NK-92 treated with Interleukin-12 subunit alpha and Interleukin-12 subunit beta, amount 100 ng/mL, for 24 hours (cell line): ENCODE data around the gene PDK3.

Experiments
- DNase-seq: peaks from one replicate; lab custom pipeline; 2025; lab: John Stamatoyannopoulos, UW

PDK3 gene

GRCh38 chrX:24482823-24483415 lies 17.8 kb downstream of the PDK3 start:
- no peak for DNase-seq

GRCh38 chrX:24483596-24483995 lies 18.5 kb downstream of the PDK3 start:
- no peak for DNase-seq

GRCh38 chrX:24485323-24485722 lies 20.2 kb downstream of the PDK3 start:
- no peak for DNase-seq

- no peak for DNase-seq
Observed at GRCh38 chrX:24485976-24486680, 21.0 kb downstream of the PDK3 start.

DNA sequence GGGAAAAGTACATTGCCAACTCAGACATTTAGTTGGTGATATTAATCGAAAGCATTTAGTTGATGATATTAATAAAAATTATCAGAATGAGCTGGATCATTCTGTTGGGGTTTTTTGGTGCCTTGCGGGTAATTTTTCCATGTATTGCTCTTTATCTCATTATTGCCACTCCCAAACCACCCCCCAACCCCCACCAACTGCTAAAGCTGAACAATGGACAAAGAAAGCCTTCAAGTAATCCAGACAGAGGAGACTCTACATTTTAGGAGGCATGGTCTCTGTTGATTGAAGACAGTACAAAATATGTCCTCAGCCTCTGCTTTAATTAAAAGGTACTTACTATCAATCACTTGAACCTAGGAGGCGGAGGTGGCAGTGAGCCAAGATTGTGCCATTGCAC lies 22.5 kb downstream of the PDK3 start:
- no peak for DNase-seq

DNA sequence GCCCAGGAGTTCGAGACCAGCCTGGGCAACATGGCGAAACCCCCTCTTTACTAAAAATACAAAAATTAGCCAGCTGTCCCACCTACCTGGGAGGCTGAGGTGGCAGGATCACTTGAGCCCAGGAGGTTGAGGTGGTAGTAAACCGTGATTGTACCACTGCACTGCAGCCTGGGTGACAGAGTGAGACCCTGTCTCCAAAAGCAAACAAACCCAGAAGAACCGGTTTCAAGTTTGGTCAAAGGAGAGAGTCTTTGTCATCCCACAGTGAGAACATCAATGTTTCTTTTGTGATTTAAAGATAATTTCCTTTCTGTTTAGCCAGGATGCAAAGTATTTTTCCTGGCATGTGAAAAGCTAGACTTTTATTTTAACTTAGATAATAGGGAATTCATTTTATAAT lies 26.7 kb downstream of the PDK3 start:
- DNase-seq = no peak

DNA sequence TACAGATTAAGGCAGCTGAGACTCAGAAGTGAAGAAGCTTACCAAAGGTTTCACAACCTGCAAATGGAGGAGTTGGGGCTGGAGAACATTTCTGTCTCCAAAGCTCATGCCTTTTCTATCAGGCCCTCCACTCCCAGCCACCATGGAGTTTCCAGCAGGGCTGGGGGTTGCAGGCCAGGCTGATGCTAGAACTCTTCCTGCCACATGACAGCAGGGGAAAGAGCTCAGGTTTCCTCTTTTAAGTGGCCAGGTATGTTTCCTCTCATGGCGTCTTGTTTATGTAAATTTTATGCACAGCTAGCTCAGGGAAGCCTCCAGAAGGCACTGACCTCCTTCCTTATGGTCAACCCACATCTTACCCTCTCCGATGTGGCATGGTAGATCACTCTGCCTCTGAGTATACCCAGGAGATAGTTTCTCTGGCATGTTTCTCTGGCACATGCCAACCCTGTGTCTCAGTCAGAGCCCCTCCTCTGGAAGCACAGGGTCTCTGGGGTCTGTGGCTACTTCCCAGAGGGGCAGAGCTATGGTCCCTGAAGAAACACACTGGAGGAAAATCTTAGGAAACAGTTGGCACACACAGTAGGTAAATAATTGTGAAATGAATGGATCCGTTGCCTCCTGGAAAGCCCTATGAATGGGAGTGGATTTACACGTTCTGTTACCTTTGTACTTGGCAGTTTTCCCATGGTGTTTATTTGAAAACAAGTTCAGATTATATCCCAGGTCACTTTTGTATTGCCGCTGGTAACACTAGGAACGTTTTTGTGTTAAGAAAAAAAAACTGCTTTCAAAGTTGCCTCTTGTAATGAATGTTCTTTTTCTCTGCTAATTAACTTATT lies 28.9 kb downstream of the PDK3 start:
- DNase-seq = no peak

DNA sequence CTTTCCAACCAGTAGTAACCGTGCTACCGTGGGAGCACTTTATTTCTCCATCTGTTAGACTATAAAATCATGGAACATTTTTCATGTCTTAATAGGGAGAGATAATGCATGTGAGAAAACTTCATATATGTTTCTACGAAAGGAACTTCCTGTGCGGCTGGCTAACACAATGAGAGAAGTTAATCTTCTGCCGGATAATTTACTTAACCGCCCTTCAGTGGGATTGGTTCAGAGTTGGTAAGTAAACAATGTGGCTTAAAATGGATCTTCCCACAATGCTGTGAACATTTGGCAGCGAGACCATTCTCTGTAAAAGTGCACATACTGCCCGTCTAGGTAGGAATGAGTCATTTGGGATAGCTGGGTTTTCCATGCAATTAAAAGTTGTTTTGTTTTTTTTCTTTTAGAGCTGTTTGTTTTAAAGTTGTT lies 29.6 kb downstream of the PDK3 start:
- no peak for DNase-seq

DNA sequence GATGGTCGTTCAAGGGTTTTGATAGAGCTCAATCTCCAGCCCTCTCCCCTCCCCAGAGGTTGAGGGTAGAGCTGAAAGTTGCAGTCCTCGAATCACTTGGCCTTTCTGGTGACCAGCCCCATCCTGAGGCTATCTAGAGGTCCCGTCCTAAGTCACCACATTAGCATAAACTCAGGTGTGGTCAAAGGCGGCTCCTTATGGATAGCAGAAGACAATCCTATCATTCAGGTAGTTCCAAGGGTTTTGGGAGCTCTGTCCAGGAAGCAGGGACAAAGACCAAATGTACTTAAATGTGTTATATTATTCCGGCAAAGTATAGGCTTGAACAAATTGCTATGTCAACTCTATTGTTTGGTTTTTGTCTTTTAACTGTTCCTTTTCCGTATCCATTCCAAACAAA lies 30.6 kb downstream of the PDK3 start:
- no peak for DNase-seq

- DNase-seq = no peak
Observed at GRCh38 chrX:24498181-24498580, 33.1 kb downstream of the PDK3 start.

GRCh38 chrX:24498975-24499374 lies 33.9 kb downstream of the PDK3 start:
- DNase-seq = no peak

GRCh38 chrX:24506082-24506481 lies 41.0 kb downstream of the PDK3 start:
- no peak for DNase-seq

- DNase-seq = no peak
Observed at GRCh38 chrX:24508375-24508774, 43.3 kb downstream of the PDK3 start.

- DNase-seq = no peak
Observed at GRCh38 chrX:24513416-24513815, 48.3 kb downstream of the PDK3 start.

DNA sequence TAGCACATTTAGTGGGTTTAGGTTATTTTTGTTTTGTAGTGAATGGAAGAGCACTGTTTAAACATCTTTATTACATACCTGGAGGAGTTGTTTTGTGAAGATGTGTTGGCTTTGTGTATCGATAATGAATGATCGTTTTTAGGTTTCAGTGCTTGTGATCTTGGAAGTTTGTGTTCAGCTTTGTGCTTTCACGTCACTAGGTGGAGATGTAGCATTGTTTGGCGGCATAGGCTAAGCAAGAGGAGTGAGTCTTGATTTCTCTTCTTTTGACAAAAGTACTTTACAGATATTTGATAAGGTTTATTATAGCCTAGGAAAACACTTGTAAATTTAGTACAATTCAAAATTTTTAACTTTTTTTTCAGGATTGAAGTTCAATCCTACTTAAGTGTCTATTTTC lies 50.4 kb downstream of the PDK3 start:
- no peak for DNase-seq

GRCh38 chrX:24520472-24520871 lies 55.4 kb downstream of the PDK3 start:
- DNase-seq = no peak

- DNase-seq = no peak
Observed at GRCh38 chrX:24525455-24525854, 60.4 kb downstream of the PDK3 start.

DNA sequence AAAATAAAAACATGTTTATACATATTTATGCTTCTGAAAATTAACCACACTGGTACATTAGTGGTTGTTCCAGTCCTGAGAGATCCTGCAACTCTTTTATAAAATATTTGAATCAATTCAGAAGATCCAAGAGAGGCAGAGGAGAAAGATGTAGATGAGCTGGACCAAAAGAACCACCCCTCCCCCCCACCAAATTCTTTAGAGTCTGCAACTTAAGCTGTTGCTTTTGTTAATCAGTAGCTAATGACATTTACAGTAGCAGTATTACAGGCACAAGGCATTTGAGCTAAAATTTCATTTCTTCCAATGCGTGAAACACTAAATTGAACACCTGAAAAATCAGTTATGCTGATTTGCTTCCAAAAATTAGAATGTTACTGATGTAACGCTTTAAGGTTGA lies 61.5 kb downstream of the PDK3 start:
- DNase-seq = no peak

GRCh38 chrX:24528605-24529004 lies 63.5 kb downstream of the PDK3 start:
- no peak for DNase-seq

DNA sequence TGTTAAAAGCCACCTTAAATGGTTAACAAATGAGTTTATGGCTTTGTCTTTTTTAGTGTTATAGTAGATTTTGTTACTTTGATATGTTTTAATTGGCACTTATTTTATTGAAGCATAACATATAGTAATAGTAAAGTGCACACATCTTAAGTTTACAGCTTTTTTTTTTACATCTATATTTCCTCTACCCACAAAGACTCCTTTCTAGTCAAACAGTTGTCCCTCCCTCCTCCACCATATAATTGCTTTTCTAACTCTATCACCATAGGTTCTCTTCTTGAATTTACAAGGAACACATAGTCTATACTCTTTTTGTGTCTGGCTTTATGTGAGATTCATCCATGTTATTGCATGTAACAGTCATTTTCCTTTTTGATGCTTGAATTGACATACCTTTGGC lies 71.5 kb downstream of the PDK3 start:
- DNase-seq = no peak

DNA sequence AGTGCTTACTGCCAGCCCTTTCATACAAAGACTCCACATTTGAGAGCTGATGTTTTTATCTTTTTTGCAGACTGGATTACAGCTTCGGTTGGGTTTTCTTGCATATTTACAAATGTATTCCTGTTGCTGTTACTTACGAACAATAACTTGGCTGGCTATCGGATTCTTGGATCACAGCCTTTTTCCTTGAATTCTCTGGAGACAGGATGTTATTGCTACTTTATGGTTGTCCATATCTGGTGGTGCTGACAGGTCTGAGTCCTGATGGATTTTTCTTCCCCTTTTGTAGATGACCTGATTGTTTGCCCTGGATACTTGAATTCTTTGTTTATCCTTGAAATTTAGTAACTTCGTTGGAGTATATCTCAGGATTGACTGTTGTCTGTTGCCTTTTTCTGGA lies 77.7 kb downstream of the PDK3 start:
- no peak for DNase-seq

GRCh38 chrX:24547961-24548360 lies 82.9 kb downstream of the PDK3 start:
- DNase-seq = no peak

DNA sequence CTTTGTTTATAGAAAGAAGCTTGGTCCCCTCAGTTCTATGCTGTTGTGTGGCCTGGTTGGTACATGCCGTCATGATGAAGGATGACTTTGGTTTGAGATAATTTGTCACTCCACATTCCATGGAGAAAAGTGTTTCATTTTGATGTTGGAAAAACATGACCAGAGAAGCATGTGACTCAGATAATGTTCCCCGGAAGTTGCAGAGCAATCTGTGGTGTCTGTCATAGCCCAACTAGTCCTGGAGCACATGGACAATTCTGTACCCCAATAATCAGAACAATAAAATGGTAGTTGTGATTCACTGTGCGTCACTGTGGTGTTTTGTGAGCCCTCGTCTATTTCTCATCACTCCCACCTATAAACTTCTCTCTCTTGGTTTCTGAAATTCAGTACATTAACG lies 85.1 kb downstream of the PDK3 start:
- DNase-seq = no peak
